Muscle layer of colon (tissue), 2 donors: ENCODE measurements around the gene SPON2.

Experiments used
- H3K27ac ChIP-seq: one replicate; pipeline ENCODE4 v1.7.0; 2013; ENCODE audit warnings: low read depth, mild to moderate bottlenecking, low read length, moderate library complexity
- H3K27me3 ChIP-seq, 2 donors: one replicate each; pipeline ENCODE4 v1.7.0; 2013; ENCODE audit warnings: low read length in 2 of 2, mild to moderate bottlenecking in 2 of 2; ENCODE audit not compliant: insufficient read depth in 2 of 2, control insufficient read depth in 1 of 2
- H3K36me3 ChIP-seq: one replicate; pipeline ENCODE4 v1.7.0; 2013; ENCODE audit warnings: mild to moderate bottlenecking, low read length; ENCODE audit not compliant: insufficient read depth
- H3K4me1 ChIP-seq: one replicate; pipeline ENCODE4 v1.7.0; 2013; ENCODE audit warnings: mild to moderate bottlenecking, low read length; ENCODE audit not compliant: insufficient read depth
- H3K4me3 ChIP-seq, 2 donors: one replicate each; pipeline ENCODE4 v1.7.0; 2013; ENCODE audit warnings: low read length in 2 of 2, low read depth in 1 of 2, mild to moderate bottlenecking in 1 of 2, moderate library complexity in 1 of 2
- H3K9ac ChIP-seq: one replicate; pipeline ENCODE4 v1.7.0; 2013; ENCODE audit warnings: low read length
- H3K9me3 ChIP-seq: one replicate; pipeline ENCODE4 v1.7.0; 2013; ENCODE audit warnings: mild to moderate bottlenecking, low read length
- donor health status: abdominal sarcoma.
- donor health status: Adenocarcinoma of cecum.

SPON2 gene

DNA sequence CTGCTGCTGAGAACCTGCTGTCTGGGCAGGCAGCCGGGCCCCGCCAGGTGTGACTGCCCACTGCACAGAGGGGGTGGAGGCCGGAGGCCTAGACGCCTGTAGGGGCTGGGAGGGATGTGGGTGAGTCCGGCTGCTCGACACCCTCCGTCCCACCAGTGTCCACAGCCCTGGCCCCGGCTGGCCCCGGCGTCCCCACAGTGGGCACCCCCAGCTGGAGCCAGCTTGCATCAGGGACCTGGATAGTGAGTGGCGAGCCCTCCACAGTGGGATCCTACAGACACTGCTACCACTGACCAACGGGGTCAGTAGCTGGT is 34.7 kb upstream of the SPON2 start:
- H3K36me3 ChIP-seq, result no peaks in the 10 kb centered on the region
- H3K4me1 ChIP-seq, result peaks cover 45% of the 10 kb centered on the region
- H3K9ac ChIP-seq, result no peak overlapping the region
- H3K4me3 ChIP-seq, result no peak overlapping the region
- H3K27ac ChIP-seq, result no peak overlapping the region
- no peaks in the 10 kb centered on the region for H3K9me3 ChIP-seq
- no peaks in the 10 kb centered on the region for H3K27me3 ChIP-seq

- Histone ChIP-seq H3K9me3 (no peaks in the 10 kb centered on the region), H3K27ac (no peak overlapping the region), H3K27me3 (no peaks in the 10 kb centered on the region), H3K4me3 (no peak overlapping the region), H3K9ac (no peak overlapping the region), H3K36me3 (no peaks in the 10 kb centered on the region), H3K4me1 (peaks cover 39% of the 10 kb centered on the region)
These were observed 34.1 kb upstream of the SPON2 start for GRCh38 chr4:1206299-1207156.

DNA sequence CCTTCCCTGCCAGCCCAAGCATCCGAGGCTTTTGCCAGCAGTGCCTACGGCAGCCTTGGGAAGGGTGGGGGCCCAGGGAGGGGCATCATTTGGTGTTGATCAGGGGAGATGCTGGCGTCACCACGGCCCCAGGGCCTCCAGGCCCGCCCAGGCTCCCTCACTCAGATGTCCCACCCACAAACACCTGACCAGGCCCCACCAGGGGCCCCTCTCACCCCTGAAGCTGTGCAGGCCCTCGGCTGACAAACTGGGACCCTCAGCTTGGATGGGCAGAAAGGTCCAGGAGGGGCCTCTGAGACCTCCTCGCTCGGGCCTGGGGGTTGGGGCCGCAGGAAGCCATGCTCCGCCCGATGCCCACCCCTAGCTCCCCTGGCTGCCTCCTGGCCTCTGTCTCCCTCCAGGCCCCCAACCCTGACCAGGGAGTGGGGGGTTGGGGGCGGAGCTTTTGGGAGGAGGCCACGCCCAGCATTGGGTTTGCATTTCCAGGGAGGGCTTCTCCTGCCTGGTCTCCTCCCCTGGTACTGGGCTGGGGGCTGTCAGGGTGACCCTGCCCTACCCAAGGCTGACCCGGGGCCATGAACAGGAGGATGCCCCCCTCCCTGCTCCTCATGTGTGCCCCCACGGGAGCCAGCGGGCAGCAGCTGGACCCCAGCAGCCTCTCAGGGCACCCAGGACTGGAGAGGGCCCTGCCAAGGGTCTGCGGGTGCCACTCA is 33.4 kb upstream of the SPON2 start:
- Histone ChIP-seq H3K4me1 (peaks cover 38% of the 10 kb centered on the region), H3K9ac (no peak overlapping the region), H3K27ac (no peak overlapping the region)

DNA sequence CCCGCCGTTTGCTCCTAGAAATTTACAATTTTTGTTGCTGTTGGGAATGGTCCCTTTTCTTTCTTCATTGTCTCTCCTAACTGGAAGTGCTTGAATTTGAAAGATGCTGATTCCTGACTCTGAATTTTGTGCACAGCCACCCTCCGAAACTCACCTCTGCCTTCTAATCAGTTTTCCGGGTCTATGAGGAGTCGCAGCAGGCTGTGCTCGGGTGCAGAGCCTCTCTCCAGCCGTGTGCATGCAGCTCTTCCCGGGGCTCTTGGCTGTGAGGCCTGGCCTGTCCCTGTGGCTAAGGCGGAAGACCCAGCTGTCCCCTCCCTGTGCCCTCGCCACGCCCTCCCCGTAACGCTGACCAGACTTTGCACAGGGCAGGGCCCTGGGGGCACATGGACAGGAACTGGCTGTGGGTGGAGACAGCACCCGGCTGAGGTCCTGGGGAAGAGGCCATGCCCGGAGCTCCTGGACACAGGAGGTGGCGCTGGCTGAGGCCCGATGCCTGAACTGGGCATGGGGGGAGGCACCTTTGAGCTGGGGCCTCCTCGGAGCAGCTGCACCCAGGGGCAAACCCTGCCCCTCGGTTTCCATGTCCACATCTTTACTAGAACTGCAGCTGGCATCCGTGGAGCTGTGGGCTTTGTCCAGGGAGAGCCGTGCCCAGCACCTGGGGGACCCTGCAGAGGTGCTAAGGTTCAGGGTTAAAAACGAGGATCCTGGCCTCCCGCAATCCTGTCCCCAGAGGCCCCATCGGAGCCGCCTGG is 32.6 kb upstream of the SPON2 start:
- Histone ChIP-seq H3K9ac (no peak overlapping the region), H3K36me3 (no peaks in the 10 kb centered on the region), H3K9me3 (no peaks in the 10 kb centered on the region), H3K27ac (no peak overlapping the region), H3K4me3 (no peak overlapping the region), H3K27me3 (no peaks in the 10 kb centered on the region), H3K4me1 (peaks cover 34% of the 10 kb centered on the region)

More for the DNA sequence above, 33.4 kb upstream of the SPON2 start:
- Histone ChIP-seq H3K36me3 (no peaks in the 10 kb centered on the region), H3K4me3 (no peak overlapping the region), H3K9me3 (no peaks in the 10 kb centered on the region), H3K27me3 (no peaks in the 10 kb centered on the region)

DNA sequence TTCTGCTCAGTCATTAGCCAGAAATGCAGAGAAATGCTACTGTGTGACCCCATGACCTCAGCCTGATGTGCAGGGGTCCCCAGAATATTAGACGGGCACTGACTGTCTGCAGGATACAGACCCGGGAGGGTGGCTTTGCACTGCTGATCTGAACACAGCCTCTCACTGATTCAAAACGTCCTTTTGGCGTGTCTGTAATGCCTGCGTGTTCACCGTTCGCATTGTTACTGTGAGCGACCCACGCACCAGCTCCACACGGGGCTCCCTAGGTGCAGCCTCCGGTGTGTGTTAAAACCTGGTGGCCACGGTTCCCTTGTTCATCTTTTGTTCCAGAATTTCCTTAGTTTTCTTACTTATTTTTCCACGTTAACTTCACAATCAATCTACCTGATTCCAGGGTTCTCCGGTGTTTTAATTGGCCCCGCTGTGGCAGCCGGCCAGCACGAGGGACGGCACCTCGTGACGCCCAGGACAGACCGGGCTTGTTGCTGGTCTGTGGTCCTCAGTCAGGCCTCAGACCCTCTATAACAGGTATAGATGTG is 32.0 kb upstream of the SPON2 start:
- no peak overlapping the region for H3K9ac ChIP-seq
- H3K27ac ChIP-seq, result no peak overlapping the region
- H3K4me1 ChIP-seq, result peaks cover 30% of the 10 kb centered on the region
- no peak overlapping the region for H3K4me3 ChIP-seq
- no peaks in the 10 kb centered on the region for H3K9me3 ChIP-seq
- no peaks in the 10 kb centered on the region for H3K36me3 ChIP-seq
- no peaks in the 10 kb centered on the region for H3K27me3 ChIP-seq

DNA sequence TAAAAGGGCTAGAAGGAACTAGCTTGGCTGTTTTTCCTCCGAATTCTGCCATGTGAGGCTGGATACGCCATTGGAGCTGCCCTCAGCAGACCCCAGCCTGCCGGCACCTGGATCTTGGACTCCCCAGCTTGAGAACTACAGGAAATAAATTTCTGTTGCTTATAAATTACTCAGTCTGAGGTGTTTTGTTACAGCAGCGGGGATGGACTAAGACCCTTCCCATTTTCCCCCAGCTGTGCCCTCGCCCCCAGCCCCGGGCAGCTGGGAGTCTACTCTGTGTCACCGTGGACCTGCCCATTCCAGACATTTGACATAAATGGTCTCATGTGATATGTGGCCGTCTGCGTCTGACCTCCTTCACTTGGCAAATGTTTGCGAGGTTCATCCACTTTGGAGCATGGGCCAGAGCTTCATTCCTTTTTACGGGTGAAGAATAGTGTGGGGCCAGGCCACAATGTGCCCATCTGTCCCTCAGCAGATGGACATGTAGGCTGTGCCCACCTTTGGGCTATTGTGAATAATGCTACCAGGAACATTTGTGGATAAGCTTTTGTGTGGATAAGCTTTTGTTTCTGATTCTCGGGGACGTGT is 30.7 kb upstream of the SPON2 start:
- H3K27ac ChIP-seq, result no peak overlapping the region
- H3K9me3 ChIP-seq, result no peaks in the 10 kb centered on the region
- peaks cover 20% of the 10 kb centered on the region for H3K4me1 ChIP-seq
- H3K27me3 ChIP-seq, result no peaks in the 10 kb centered on the region
- no peak overlapping the region for H3K9ac ChIP-seq
- H3K4me3 ChIP-seq, result no peak overlapping the region
- no peaks in the 10 kb centered on the region for H3K36me3 ChIP-seq

DNA sequence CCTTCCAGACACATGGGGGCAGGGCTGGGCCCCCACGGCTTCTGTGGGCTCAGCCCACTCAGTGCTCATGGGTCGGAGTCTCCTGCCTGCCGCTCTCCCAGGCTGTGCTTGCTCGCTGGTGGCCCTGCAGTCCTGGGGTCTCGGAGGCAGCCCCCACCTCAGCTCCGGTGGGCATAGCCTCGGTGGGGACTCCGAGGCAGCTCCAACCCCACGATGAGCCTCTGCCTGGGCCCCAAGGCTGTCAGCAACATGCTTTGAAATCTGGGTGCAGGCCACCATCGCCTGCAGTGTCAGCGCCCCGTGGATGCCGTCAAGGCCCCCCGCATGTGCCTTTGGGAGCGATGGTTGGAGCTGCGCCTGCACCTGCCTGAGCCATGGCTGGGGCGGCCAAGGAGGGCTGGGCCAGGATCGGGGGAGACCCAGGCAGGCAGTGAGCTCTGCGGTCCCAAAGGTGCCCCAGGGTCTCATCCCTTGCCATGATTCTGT is 30.2 kb upstream of the SPON2 start:
- H3K4me3 ChIP-seq, result no peak overlapping the region
- H3K9ac ChIP-seq, result no peak overlapping the region
- H3K4me1 ChIP-seq, result peaks cover 20% of the 10 kb centered on the region
- no peaks in the 10 kb centered on the region for H3K36me3 ChIP-seq
- peak overlapping the region; percentile 6 for H3K27ac ChIP-seq
- H3K27me3 ChIP-seq, result no peaks in the 10 kb centered on the region
- H3K9me3 ChIP-seq, result no peaks in the 10 kb centered on the region

- Histone ChIP-seq H3K36me3 (no peaks in the 10 kb centered on the region), H3K27ac (peak overlapping the region; percentile 37), H3K4me3 (no peak overlapping the region), H3K9ac (no peak overlapping the region), H3K9me3 (no peaks in the 10 kb centered on the region), H3K4me1 (peaks cover 20% of the 10 kb centered on the region), H3K27me3 (no peaks in the 10 kb centered on the region)
These were observed 29.6 kb upstream of the SPON2 start for GRCh38 chr4:1201851-1202525.

DNA sequence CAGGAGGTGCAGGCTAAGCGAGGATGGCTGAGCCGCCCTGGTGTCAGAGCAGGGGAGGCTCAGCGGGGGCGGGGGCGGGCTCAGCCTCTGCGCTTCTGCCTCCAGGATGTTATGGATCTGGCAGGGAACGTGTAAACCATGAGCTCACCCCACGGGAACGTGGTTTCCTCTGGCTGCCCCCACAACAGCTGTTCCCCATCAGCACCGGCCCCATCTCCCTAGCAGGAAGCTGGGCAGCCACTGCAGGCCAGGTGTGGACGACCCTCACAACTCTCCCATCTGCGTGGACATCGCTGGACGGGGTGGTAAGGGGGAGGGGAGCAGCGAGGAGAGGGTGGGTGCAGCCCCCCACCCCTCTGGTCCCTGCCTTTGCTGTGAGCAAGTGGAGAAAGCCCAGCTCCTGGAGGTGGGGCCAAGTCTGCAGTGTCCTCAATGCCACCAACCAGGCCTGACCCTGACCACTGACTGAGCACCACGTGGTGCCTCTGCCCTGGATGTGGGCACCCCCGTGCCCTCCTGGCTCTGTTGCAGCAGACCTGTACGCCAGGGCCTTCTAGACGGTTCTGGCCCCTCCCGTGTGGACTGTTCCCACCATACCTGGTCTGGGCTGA is 28.1 kb upstream of the SPON2 start:
- H3K4me1 ChIP-seq, result peaks cover 20% of the 10 kb centered on the region
- H3K36me3 ChIP-seq, result no peaks in the 10 kb centered on the region
- H3K9ac ChIP-seq, result peak overlapping the region; percentile 27
- H3K9me3 ChIP-seq, result no peaks in the 10 kb centered on the region
- H3K27me3 ChIP-seq, result no peaks in the 10 kb centered on the region
- peak overlapping the region; percentile 27 for H3K27ac ChIP-seq
- H3K4me3 ChIP-seq, result peak overlapping the region; percentile 24 to 50

GRCh38 chr4:1199556-1200331 is 27.4 kb upstream of the SPON2 start:
- H3K4me1 ChIP-seq, result peaks cover 25% of the 10 kb centered on the region
- H3K27me3 ChIP-seq, result no peaks in the 10 kb centered on the region
- H3K9ac ChIP-seq, result no peak overlapping the region
- peak overlapping the region in 1 of 2 donors; percentile 19 for H3K4me3 ChIP-seq
- H3K27ac ChIP-seq, result peak overlapping the region; percentile 27
- no peaks in the 10 kb centered on the region for H3K9me3 ChIP-seq
- H3K36me3 ChIP-seq, result no peaks in the 10 kb centered on the region
